HCT116 (cell line): ENCODE results near the gene LRRC3C. TPM values are rescaled to one million over a fixed set of nuclear protein-coding genes. Genes with fewer than 3 reads are reported as not detected.

Experiments used
- ATAC-seq: fragments of 200-7000 bp; cut with Tn5 transposase; 2 replicates; pipeline ENCODE4 v1.9.1; 2020; ENCODE audit warnings: mild to moderate bottlenecking, moderate library complexity
- BruUV-seq: library from RNA; stranded (reverse); fragments of 400-500 nt; replicated peaks from 2 replicates; lab custom pipeline; 2021; lab: Mats Ljungman, UMichigan
- CTCF ChIA-PET: fragments of 300-600 bp; sonication (Branson Sonifier 250); formaldehyde crosslinking; loops from one replicate; lab custom pipeline; 2021; ENCODE audit warnings: antibody characterized with exemption; lab: Charles Lee
- POLR2A ChIA-PET: fragments of 300-600, 350-600 bp; sonication (Branson Sonifier 250); formaldehyde crosslinking; loops from one replicate; lab custom pipeline; 2021; ENCODE audit warnings: antibody characterized with exemption; lab: Charles Lee
- RAD21 ChIA-PET, 2 experiments: fragments of 300-600 bp; sonication (Branson Sonifier 250); formaldehyde crosslinking; loops; one replicate each; lab custom pipeline; 2023; ENCODE audit warnings: low total read pairs in 2 of 2; ENCODE audit not compliant: uncharacterized antibody in 2 of 2, unreplicated experiment in 2 of 2, low non-redundant PET in 1 of 2; lab: Charles Lee
- DNase-seq: peaks from one replicate; pipeline ENCODE4 v3.0.0-alpha.2; 2010; ENCODE audit warnings: low read depth, low spot score
- H2AFZ ChIP-seq: fragments of 200-600 bp; shearing (Covaris generic), sonication (generic); 2 replicates; pipeline ENCODE4 v1.6.1; 2017; ENCODE audit warnings: low read depth, mixed run types, mixed read lengths, antibody characterized with exemption, low read length; ENCODE audit not compliant: poor library complexity, severe bottlenecking
- H3K27ac ChIP-seq: 2 replicates; pipeline ENCODE4 v1.5.1; 2012; ENCODE audit warnings: low read depth, low read length
- H3K27me3 ChIP-seq: fragments of 200-600 bp; sonication (generic); 2 replicates; pipeline ENCODE4 v1.6.1; 2016; ENCODE audit warnings: mixed run types, low read length, mixed read lengths; ENCODE audit not compliant: insufficient read depth
- H3K36me3 ChIP-seq, 2 experiments: fragments of 200-500 bp in 1 of 2; fragments of 200-600 bp in 1 of 2; sonication (Bioruptor generic) in 1 of 2; sonication (generic) in 1 of 2; 2 replicates each; pipeline versions ENCODE4 v1.5.1 to v1.6.1; 2014 to 2016; ENCODE audit warnings: low read length in 2 of 2, inconsistent platforms in 1 of 2, mixed read lengths in 1 of 2, mixed run types in 1 of 2; ENCODE audit not compliant: insufficient read depth in 2 of 2, control insufficient read depth in 1 of 2
- H3K4me1 ChIP-seq, 2 experiments: fragments of 200-600 bp in 1 of 2; sonication (generic) in 1 of 2; 2 replicates each; pipeline versions ENCODE4 v1.5.1 to v1.6.1; 2012 to 2017; ENCODE audit warnings: low read length in 2 of 2, inconsistent platforms in 1 of 2, mild to moderate bottlenecking in 1 of 2, mixed read lengths in 1 of 2, mixed run types in 1 of 2, moderate library complexity in 1 of 2; ENCODE audit not compliant: insufficient read depth in 2 of 2, control insufficient read depth in 1 of 2
- H3K4me2 ChIP-seq: fragments of 200-600 bp; sonication (generic); 2 replicates; pipeline ENCODE4 v1.6.1; 2017; ENCODE audit warnings: mixed run types, low read length, mixed read lengths
- H3K4me3 ChIP-seq, 2 experiments: fragments of 200-600 bp in 1 of 2; sonication (generic) in 1 of 2; replicated peaks in 1 of 2; 2 replicates each; pipeline ENCODE4 v1.5.1; 2011 to 2016; ENCODE audit warnings: low read length in 2 of 2, control low read depth in 1 of 2, low read depth in 1 of 2, mild to moderate bottlenecking in 1 of 2, mixed read lengths in 1 of 2, mixed run types in 1 of 2
- H3K79me2 ChIP-seq: fragments of 200-600 bp; sonication (generic); 2 replicates; pipeline ENCODE4 v1.6.1; 2017; ENCODE audit warnings: mild to moderate bottlenecking, mixed run types, low read length, moderate library complexity, mixed read lengths; ENCODE audit not compliant: insufficient read depth
- H3K9ac ChIP-seq: fragments of 200-600 bp; sonication (generic); 2 replicates; pipeline ENCODE4 v1.6.1; 2016; ENCODE audit warnings: low read length, mixed read lengths
- H3K9me2 ChIP-seq: fragments of 200-600 bp; sonication (generic), shearing (Covaris generic); 2 replicates; pipeline ENCODE4 v1.6.1; 2017; ENCODE audit warnings: mixed run types, mild to moderate bottlenecking, moderate library complexity; ENCODE audit not compliant: insufficient read depth
- H3K9me3 ChIP-seq, 2 experiments: fragments of 200-500 bp in 1 of 2; fragments of 200-600 bp in 1 of 2; sonication (Bioruptor generic) in 1 of 2; sonication (generic) in 1 of 2; 2 replicates each; pipeline ENCODE4 v1.6.1; 2014 to 2017; ENCODE audit warnings: low read length in 2 of 2, mixed read lengths in 2 of 2, inconsistent platforms in 1 of 2, low read depth in 1 of 2, mild to moderate bottlenecking in 1 of 2, mixed run types in 1 of 2, moderate library complexity in 1 of 2; ENCODE audit not compliant: control insufficient read depth in 1 of 2, insufficient read depth in 1 of 2
- H4K20me1 ChIP-seq: fragments of 200-600 bp; sonication (generic), shearing (Covaris generic); 2 replicates; pipeline ENCODE4 v1.6.1; 2017; ENCODE audit warnings: mixed run types, mild to moderate bottlenecking, moderate library complexity; ENCODE audit not compliant: insufficient read depth
- CTCF ChIP-seq, 3 experiments: fragments of 200-600 bp in 1 of 3; sonication (generic) in 1 of 3; IDR thresholded peaks in 2 of 3; conservative IDR thresholded peaks in 1 of 3; 2 replicates each; pipeline ENCODE4 v1.5.1; 2012 to 2017; ENCODE audit warnings: low read depth in 2 of 3, low read length in 2 of 3, antibody characterized with exemption in 1 of 3, borderline replicate concordance in 1 of 3, control low read depth in 1 of 3, mild to moderate bottlenecking in 1 of 3, mixed read lengths in 1 of 3, mixed run types in 1 of 3, moderate library complexity in 1 of 3; ENCODE audit not compliant: insufficient read depth in 1 of 3
- ELF1 ChIP-seq: IDR thresholded peaks from 2 replicates; pipeline ENCODE4 v1.6.1; 2012; ENCODE audit warnings: low read depth, borderline replicate concordance
- POLR2A ChIP-seq: IDR thresholded peaks from 2 replicates; pipeline ENCODE4 v1.7.0; 2011; ENCODE audit warnings: borderline replicate concordance; ENCODE audit not compliant: insufficient read depth, insufficient read length; ENCODE audit errors: extremely low read depth
- RAD21 ChIP-seq: IDR thresholded peaks from 2 replicates; pipeline ENCODE4 v1.6.1; 2012; ENCODE audit warnings: low read depth, mild to moderate bottlenecking
- intact Hi-C: fragments of 100-400 bp; cut with micrococcal nuclease; formaldehyde crosslinking; loops from 2 replicates; pipeline ENCODE4 v1.10.0; 2022
- total RNA-seq: library from RNA; stranded (reverse); gene quantifications from one replicate; pipeline ENCODE4 v1.2.1, GENCODE V29; 2021; ENCODE audit not compliant: unreplicated experiment

Gene LRRC3C
- total RNA-seq, 1 experiment from 2014 or later = not detected

DNA sequence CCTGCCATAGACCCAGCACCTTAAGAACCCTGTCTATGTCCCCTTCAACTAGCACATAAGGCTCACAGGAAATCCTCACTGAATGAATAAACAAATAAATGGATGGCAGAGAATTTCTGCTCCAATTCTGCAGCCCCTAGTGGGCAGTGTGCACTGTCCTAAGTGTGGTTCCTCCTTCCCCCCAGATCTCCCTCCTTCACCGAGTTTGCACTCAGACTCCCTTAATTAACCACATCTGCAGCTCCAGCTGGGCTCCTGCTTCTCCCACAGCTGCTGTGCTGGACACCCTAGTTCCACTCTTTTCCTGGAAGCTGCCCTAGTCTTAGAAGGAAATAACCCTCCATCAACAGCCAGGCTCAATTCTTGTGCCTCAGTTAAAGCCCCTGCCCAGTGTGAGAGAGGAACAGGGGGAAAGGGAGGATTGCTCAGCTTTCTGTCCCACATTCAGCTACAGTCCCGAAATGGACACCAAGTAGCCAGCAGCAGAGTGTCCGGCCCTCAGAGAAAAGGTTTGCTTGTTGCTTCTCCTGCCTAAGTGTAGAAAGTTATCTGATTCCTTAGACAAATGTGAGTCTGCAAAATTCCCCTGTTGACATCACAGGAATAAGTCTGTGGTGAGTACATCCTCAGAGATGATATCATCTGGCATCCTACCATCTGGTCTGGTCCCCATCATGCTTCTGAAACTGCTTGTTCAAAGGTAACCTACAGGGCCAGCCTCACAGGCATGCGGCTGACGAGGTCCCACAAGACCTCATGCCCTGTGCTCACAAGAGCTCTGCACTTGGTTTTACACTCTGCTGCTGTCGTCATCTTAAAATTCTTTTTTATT, 12.3 kb downstream of the LRRC3C start:
- DNase-seq (no peak), ATAC-seq (peak; percentile 82)
- H3K9me2 ChIP-seq = no peaks in the 10 kb centered on the region
- no peak overlapping the region for H2AFZ ChIP-seq
- no peaks in the 10 kb centered on the region for H3K9me3 ChIP-seq
- ChIA-PET RAD21 (no interaction called here), CTCF (interaction anchor here (1.5 to 1.8 kb wide), 2 partner anchors 15 to 19 kb away, joined by 3 to 4 read pairs; no protein-coding TSS in a partner anchor), POLR2A (interaction anchor here (0.7 kb wide), 1 partner anchor 12 kb away, joined by 3 read pairs; the partner anchor contains the start of genes LRRC3C and ORMDL3)
- no peaks in the 10 kb centered on the region for H3K36me3 ChIP-seq
- no peak overlapping the region for H3K9ac ChIP-seq
- intact Hi-C loops = no loop called here
- no peaks in the 10 kb centered on the region for H3K79me2 ChIP-seq
- H3K4me2 ChIP-seq = no peak overlapping the region
- no peak overlapping the region for H3K4me3 ChIP-seq
- BruUV-seq = no TSS peak
- peaks cover 11 to 16% of the 10 kb centered on the region in 2 experiments for H3K4me1 ChIP-seq
- no peak for TF ChIP-seq ELF1
- peak; percentile 44 for TF ChIP-seq RAD21
- peak; percentile 40 to 61 (median 60); a peak in 5 of 6 replicates for TF ChIP-seq CTCF (IDR thresholded peaks at IDR 0.05 in 2 of 3, conservative IDR thresholded peaks at IDR 0.05 in 1 of 3; ENCODE audit: borderline replicate concordance in 1 of 3, insufficient read depth in 1 of 3, low read depth in 2 of 3, low read length in 2 of 3)
- no peaks in the 10 kb centered on the region for H3K27me3 ChIP-seq
- H3K27ac ChIP-seq = no peak overlapping the region
- H4K20me1 ChIP-seq = no peaks in the 10 kb centered on the region

GRCh38 chr17:39943702-39944392, 16.3 kb downstream of the LRRC3C start:
- POLR2A ChIA-PET = no interaction called here
- H3K4me1 ChIP-seq = peaks cover 5 to 6% of the 10 kb centered on the region in 2 experiments; a peak in 2 of 4 replicates
- no peak for TF ChIP-seq POLR2A
- TF ChIP-seq ELF1 = no peak

More at GRCh38 chr17:39943702-39944392, 16.3 kb downstream of the LRRC3C start:
- BruUV-seq = no TSS peak
- Histone ChIP-seq H3K27me3 (no peaks in the 10 kb centered on the region), H4K20me1 (no peaks in the 10 kb centered on the region), H3K36me3 (no peaks in the 10 kb centered on the region), H3K4me2 (no peak overlapping the region), H2AFZ (no peak overlapping the region), H3K79me2 (no peaks in the 10 kb centered on the region), H3K9me3 (no peaks in the 10 kb centered on the region), H3K9ac (no peak overlapping the region), H3K9me2 (no peaks in the 10 kb centered on the region), H3K4me3 (no peak overlapping the region), H3K27ac (no peak overlapping the region)
- intact Hi-C loops = no loop called here
- DNase-seq (no peak), ATAC-seq (no peak)
- RAD21 ChIA-PET = no interaction called here
- CTCF ChIA-PET = no interaction called here
